Measurements from ENCODE around the gene DDX42.
"Not testable (repeated sequence)": the region's sequence is repeated elsewhere in the genome, so short reads cannot be mapped to it uniquely, and the experiment has no call there.

Gene DDX42

GRCh38 chr17:63786971-63787711, 13.2 kb downstream of the DDX42 start:
- DNase-seq (ENCODE audit: low read depth), result no peak
- no peak overlapping the region for H3K4me3 ChIP-seq (ENCODE audit: low read depth, low read length)
- TF ChIP-seq CTCF (IDR thresholded peaks at IDR 0.05; ENCODE audit: control insufficient read depth, extremely low read depth, insufficient read depth), result no peak

GRCh38 chr17:63790057-63790456, 16.1 kb downstream of the DDX42 start:
- H3K4me3 ChIP-seq (ENCODE audit: low read depth, low read length), result no peak overlapping the region
- TF ChIP-seq CTCF (IDR thresholded peaks at IDR 0.05; ENCODE audit: control insufficient read depth, extremely low read depth, insufficient read depth), result no peak
- no peak for DNase-seq (ENCODE audit: low read depth)

- DNase-seq (ENCODE audit: low read depth), result no peak
- TF ChIP-seq CTCF (IDR thresholded peaks at IDR 0.05; ENCODE audit: control insufficient read depth, extremely low read depth, insufficient read depth), result no peak
- no peak overlapping the region for H3K4me3 ChIP-seq (ENCODE audit: low read depth, low read length)
Observed at GRCh38 chr17:63792055-63792729, 18.2 kb downstream of the DDX42 start.

GRCh38 chr17:63796375-63796774, 22.4 kb downstream of the DDX42 start:
- DNase-seq (ENCODE audit: low read depth); H3K4me3 ChIP-seq (ENCODE audit: low read depth, low read length): not testable (repeated sequence)

- H3K4me3 ChIP-seq (ENCODE audit: low read depth, low read length), result no peak overlapping the region
- DNase-seq (ENCODE audit: low read depth), result no peak
- no peak for TF ChIP-seq CTCF (IDR thresholded peaks at IDR 0.05; ENCODE audit: control insufficient read depth, extremely low read depth, insufficient read depth)
Observed at GRCh38 chr17:63798572-63799106, 24.7 kb downstream of the DDX42 start.

GRCh38 chr17:63800783-63801182, 26.8 kb downstream of the DDX42 start:
- no peak overlapping the region for H3K4me3 ChIP-seq (ENCODE audit: low read depth, low read length)
- DNase-seq (ENCODE audit: low read depth), result no peak
- no peak for TF ChIP-seq CTCF (IDR thresholded peaks at IDR 0.05; ENCODE audit: control insufficient read depth, extremely low read depth, insufficient read depth)

- no peak for DNase-seq (ENCODE audit: low read depth)
- H3K4me3 ChIP-seq (ENCODE audit: low read depth, low read length), result no peak overlapping the region
- no peak for TF ChIP-seq CTCF (IDR thresholded peaks at IDR 0.05; ENCODE audit: control insufficient read depth, extremely low read depth, insufficient read depth)
Observed at GRCh38 chr17:63804328-63804727, 30.4 kb downstream of the DDX42 start.
